ENCODE data around the gene HDGFL2. TPM values are rescaled to one million over a fixed set of nuclear protein-coding genes. Genes with fewer than 3 reads are reported as not detected.
"Not testable (repeated sequence)": the region's sequence is repeated elsewhere in the genome, so short reads cannot be mapped to it uniquely, and the experiment has no call there.

HDGFL2 gene
- total RNA-seq, 1 donor from 2014 or later = 30.3 TPM

- ATAC-seq = no peak
- no peak for DNase-seq
- intact Hi-C loops (cut with micrococcal nuclease) = no loop called here
Measured at GRCh38 chr19:4539169-4539692, 67.1 kb downstream of the HDGFL2 start.

- ATAC-seq = peak; percentile 38
Measured at GRCh38 chr19:4539693-4540581, 67.8 kb downstream of the HDGFL2 start, which contains the start of gene LRG1. TSS of gene LRG1 (minus strand) at chr19:4540036. CDS start at chr19:4540013, 23 bp downstream.

DNA sequence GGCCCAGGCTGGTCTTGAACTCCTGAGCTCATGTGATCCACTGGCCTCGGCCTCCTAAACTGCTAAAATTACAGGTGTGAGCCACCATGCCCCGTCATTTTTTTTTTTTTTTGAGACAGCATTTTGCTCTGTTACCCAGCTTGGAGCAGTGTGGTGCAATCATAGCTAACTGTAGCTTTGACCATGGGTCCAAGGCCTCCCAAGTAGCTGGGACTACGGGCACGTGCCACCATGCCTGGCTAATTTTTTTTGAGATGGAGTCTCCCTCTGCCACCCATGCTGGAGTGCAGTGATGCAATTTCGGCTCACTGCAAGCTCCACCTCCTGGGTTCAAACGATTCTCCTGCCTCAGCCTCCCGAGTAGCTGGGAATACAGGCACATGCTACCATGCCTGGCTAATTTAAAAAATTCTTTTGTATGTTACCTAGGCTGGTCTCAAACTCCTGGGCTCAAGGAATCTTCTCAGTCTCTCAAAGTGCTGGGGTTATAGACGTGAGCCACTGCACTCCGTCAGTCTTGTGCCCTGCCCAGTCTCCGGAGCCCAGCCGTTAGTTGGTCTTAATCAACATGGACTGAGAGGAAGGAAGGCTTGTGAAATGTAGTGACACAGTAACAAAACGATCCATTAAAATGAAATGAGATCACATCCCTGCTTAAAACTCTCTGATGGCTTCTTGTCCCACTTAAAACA, 69.2 kb downstream of the HDGFL2 start:
- intact Hi-C loops (cut with micrococcal nuclease) = no loop called here
- no peak for DNase-seq
- ATAC-seq = no peak

More at GRCh38 chr19:4539693-4540581, 67.8 kb downstream of the HDGFL2 start, which contains the start of gene LRG1:
- DNase-seq = no peak
- intact Hi-C loops (cut with micrococcal nuclease) = no loop called here

DNA sequence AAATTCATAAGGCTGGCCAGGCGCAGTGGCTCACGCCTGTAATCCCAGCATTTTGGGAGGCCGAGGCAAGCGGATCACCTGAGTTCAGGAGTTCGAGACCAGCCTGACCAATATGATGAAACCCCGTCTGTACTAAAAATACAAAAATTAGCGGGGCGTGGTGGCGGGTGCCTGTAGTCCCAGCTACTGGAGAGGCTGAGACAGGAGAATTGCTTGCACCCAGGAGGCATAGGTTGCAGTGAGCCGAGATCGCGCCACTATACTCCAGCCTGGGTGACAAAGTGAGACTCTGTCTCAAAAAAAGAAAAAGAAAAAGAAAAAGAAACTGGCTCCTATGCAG, 69.7 kb downstream of the HDGFL2 start:
- intact Hi-C loops (cut with micrococcal nuclease); ATAC-seq; DNase-seq: not testable (repeated sequence)

GRCh38 chr19:4542896-4543841, 71.1 kb downstream of the HDGFL2 start:
- intact Hi-C loops (cut with micrococcal nuclease) = no loop called here
- no peak for ATAC-seq
- DNase-seq = no peak

DNA sequence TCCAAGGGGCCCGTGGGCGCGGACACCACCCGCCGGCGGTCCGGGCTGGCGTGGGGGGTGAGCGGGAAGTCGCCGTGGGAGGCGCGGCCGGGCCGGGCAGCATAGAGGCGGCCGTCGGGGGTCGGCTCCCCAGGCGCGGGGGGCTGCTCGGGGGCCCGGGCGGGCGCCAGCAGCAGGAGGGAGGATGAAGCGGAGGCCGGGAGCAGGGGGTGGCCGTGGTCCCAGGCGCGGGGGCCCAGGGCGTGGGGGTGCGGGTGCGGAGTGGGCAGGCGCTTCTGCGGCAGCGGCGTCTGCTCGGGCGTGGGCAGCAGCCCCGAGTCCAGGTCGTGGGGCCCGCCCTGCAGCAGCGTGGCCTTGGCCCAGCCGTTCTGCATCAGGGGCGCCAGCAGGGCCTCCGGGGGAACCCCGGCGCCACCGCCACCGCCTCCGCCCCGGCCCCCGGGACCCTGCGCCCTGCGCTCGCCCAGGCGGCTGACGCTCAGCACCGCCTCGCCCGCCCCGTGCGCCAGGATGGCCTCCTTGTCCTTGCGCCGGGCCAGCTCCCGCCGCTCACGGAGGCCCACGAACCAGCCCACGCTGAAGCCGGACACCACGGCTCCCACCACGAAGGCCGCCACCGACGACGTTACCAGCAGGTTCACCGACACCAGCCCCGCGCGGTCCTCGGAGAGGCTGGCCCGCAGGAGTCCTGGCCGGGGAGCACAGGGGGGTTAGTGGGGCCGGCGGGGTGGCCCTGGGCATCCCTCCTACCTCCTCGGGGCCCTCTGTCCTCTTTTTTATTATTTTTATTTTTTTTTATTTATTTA, 71.9 kb downstream of the HDGFL2 start:
- intact Hi-C loops (cut with micrococcal nuclease) = no loop called here
- ATAC-seq = no peak
- no peak for DNase-seq

DNA sequence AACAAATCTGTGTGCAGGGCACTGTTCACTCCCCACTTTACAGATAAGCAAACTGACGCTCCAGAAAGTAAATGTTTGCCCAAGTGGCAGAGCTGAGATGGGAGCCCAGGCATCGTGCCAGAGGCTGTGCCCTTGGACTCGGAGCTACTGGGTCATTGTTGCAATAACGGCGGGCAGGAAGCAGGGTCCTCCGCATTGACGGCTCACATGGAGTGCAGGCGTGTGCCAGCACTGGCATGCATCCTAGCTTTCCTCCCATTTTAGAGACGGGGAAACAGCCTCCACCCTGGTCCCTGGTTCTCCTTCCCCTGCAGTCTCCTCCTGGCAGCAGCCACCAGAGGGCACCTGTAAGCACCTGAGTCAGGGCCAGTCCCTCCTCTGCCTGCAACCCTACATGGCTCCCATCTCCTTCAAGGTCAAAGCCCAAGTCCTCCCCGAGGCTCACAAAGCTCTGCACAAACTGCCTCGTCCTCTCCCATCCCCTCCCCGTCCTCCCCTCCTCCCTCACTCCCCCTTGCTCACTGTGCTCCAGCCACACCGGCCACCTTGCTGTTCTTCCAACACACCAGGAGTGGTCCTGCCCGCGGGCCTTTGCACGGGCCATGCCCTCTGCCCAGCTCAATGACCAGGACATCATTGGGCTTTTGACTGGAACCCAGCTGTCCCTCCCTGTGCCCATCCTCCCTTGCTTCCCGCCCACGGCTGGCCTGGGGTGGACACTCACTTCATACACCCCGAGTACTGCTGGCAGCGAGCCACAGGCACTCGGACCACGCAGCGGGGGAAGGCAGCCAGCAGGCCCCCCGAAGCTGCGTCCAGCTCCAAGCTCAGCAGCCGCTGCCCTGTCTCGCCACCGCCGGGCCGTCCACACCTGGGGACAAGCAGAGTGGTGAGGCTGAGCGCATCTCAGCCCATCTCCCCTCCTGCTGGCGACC, 75.5 kb downstream of the HDGFL2 start:
- intact Hi-C loops (cut with micrococcal nuclease) = no loop called here
- ATAC-seq (peak; percentile 42), DNase-seq (no peak)

GRCh38 chr19:4548238-4548584, 76.1 kb downstream of the HDGFL2 start:
- ATAC-seq (no peak), DNase-seq (no peak)
- intact Hi-C loops (cut with micrococcal nuclease) = no loop called here

GRCh38 chr19:4550018-4550417, 77.9 kb downstream of the HDGFL2 start:
- intact Hi-C loops (cut with micrococcal nuclease) = no loop called here
- no peak for DNase-seq
- ATAC-seq = no peak

- DNase-seq (no peak), ATAC-seq (no peak)
- intact Hi-C loops (cut with micrococcal nuclease) = no loop called here
Measured at GRCh38 chr19:4550479-4551050, 78.5 kb downstream of the HDGFL2 start.

Small RNA genes lying within 50 kb of the gene (microRNA-seq; reads per million reads assigned to microRNA genes)
- not detected for gene MIR4746 (ENCODE audit: borderline number of aligned reads)

Other genes with a start within 250 kb of the HDGFL2 start
- gene EBI3, start 242.8 kb upstream of the HDGFL2 start, total RNA-seq = 0.92 TPM
- gene YJU2, start 225.2 kb upstream of the HDGFL2 start, total RNA-seq = 8.3 TPM
- gene SHD, start 193.0 kb upstream of the HDGFL2 start, total RNA-seq = not detected
- not detected for gene TMIGD2, start 169.9 kb upstream of the HDGFL2 start, total RNA-seq
- not detected for gene FSD1, start 167.7 kb upstream of the HDGFL2 start, total RNA-seq
- 4.2 TPM for gene STAP2, start 133.5 kb upstream of the HDGFL2 start, total RNA-seq
- 19.2 TPM for gene MPND, start 128.7 kb upstream of the HDGFL2 start, total RNA-seq
- 19.1 TPM for gene SH3GL1, start 71.8 kb upstream of the HDGFL2 start, total RNA-seq
- gene CHAF1A, start 69.7 kb upstream of the HDGFL2 start, total RNA-seq = 7.2 TPM
- gene UBXN6, start 14.5 kb upstream of the HDGFL2 start, total RNA-seq = 127 TPM
- 235 TPM for gene PLIN4, start 46.2 kb downstream of the HDGFL2 start, total RNA-seq
- 44.2 TPM for gene PLIN5, start 62.9 kb downstream of the HDGFL2 start, total RNA-seq
- 0.30 TPM for gene LRG1, start 67.7 kb downstream of the HDGFL2 start, total RNA-seq
- 15.7 TPM for gene SEMA6B, start 87.4 kb downstream of the HDGFL2 start, total RNA-seq
- 4.8 TPM for gene TNFAIP8L1, start 167.2 kb downstream of the HDGFL2 start, total RNA-seq
- gene MYDGF, start 198.0 kb downstream of the HDGFL2 start, total RNA-seq = 27.0 TPM